ENCODE data around the gene SNW1. TPM values are rescaled to one million over a fixed set of nuclear protein-coding genes. Genes with fewer than 3 reads are reported as not detected.
"Not testable (repeated sequence)": the region's sequence is repeated elsewhere in the genome, so short reads cannot be mapped to it uniquely, and the experiment has no call there.

SNW1 gene
- total RNA-seq, 4 donors from 2014 or later, result 39.3 to 71.7 (median 51.0) TPM

- DNase-seq (ENCODE audit: low spot score), result peak; percentile 83
- no peak for TF ChIP-seq CTCF (IDR thresholded peaks at IDR 0.05)
- ATAC-seq (ENCODE audit: low FRiP score), result peak; percentile 87
Observed at GRCh38 chr14:77799863-77800730, 39.1 kb upstream of the SNW1 start, which contains the start of gene ADCK1. ADCK1 (plus strand) TSS chr14:77800109; CDS start chr14:77818979, 18,870 bp downstream.

- not testable (repeated sequence) for ATAC-seq (ENCODE audit: low FRiP score); DNase-seq (ENCODE audit: low spot score)
Observed at GRCh38 chr14:77799456-77799855, 38.5 kb upstream of the SNW1 start.

GRCh38 chr14:77794357-77794756 lies 33.4 kb upstream of the SNW1 start:
- ATAC-seq (ENCODE audit: low FRiP score) (no peak), DNase-seq (ENCODE audit: low spot score) (no peak)
- TF ChIP-seq CTCF (IDR thresholded peaks at IDR 0.05), result no peak

- DNase-seq (ENCODE audit: low spot score); ATAC-seq (ENCODE audit: low FRiP score): not testable (repeated sequence)
Observed at GRCh38 chr14:77793255-77793654, 32.3 kb upstream of the SNW1 start.

- no peak for TF ChIP-seq CTCF (IDR thresholded peaks at IDR 0.05)
- DNase-seq (ENCODE audit: low spot score) (no peak), ATAC-seq (ENCODE audit: low FRiP score) (no peak)
Observed at GRCh38 chr14:77791225-77791600, 30.3 kb upstream of the SNW1 start.

GRCh38 chr14:77790566-77791224 lies 29.7 kb upstream of the SNW1 start:
- no peak for TF ChIP-seq CTCF (IDR thresholded peaks at IDR 0.05)
- DNase-seq (ENCODE audit: low spot score), result no peak
- ATAC-seq (ENCODE audit: low FRiP score), result no peak

GRCh38 chr14:77786148-77786547 lies 25.2 kb upstream of the SNW1 start:
- DNase-seq (ENCODE audit: low spot score) (no peak), ATAC-seq (ENCODE audit: low FRiP score) (no peak)
- no peak for TF ChIP-seq CTCF (IDR thresholded peaks at IDR 0.05)

GRCh38 chr14:77782202-77782601 lies 21.2 kb upstream of the SNW1 start:
- ATAC-seq (ENCODE audit: low FRiP score) (no peak), DNase-seq (ENCODE audit: low spot score) (no peak)
- TF ChIP-seq CTCF (IDR thresholded peaks at IDR 0.05), result no peak

- not testable (repeated sequence) for ATAC-seq (ENCODE audit: low FRiP score); DNase-seq (ENCODE audit: low spot score)
Observed at GRCh38 chr14:77773966-77774365, 13.0 kb upstream of the SNW1 start.

GRCh38 chr14:77768442-77769069 lies 7.6 kb upstream of the SNW1 start:
- not testable (repeated sequence) for ATAC-seq (ENCODE audit: low FRiP score); DNase-seq (ENCODE audit: low spot score)
